Stimulated activated CD4-positive, alpha-beta T cell treated with anti-CD3 and anti-CD28 coated beads, TNF-alpha, amount 100 ng/mL, for 4 hours (primary cell): ENCODE measurements around the gene UBFD1.
"Not testable (repeated sequence)": the region's sequence is repeated elsewhere in the genome, so short reads cannot be mapped to it uniquely, and the experiment has no call there.

Source experiments
- DNase-seq, 3 experiments: peaks; one replicate each; pipeline ENCODE4 v3.0.0-alpha.2; 2020; ENCODE audit warnings: low read depth in 3 of 3

Gene UBFD1

GRCh38 chr16:23608194-23608593 is 50.7 kb downstream of the UBFD1 start:
- no peak for DNase-seq

- DNase-seq, result no peak
Observed at GRCh38 chr16:23609929-23610328, 52.4 kb downstream of the UBFD1 start.

- not testable (repeated sequence) for DNase-seq
Observed at GRCh38 chr16:23610905-23611304, 53.4 kb downstream of the UBFD1 start.

DNA sequence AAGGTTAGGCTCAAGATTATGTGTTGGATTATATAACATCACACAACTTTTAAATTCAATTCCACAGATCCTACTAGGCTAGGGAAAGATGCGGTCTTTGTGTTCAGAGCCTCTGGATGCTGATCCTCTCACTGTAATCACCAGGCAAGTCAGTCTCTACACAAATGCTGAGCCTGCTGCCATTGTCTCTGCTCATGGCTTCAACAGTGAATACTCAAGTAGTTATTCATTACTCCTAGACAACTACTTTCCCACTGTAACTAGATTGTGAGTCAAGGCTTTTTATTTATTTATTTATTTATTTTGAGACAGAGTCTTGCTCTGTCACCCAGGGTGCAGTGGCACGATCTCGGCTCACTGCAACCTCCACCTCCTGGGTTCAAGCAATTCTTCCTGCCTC is 54.4 kb downstream of the UBFD1 start:
- no peak for DNase-seq

DNA sequence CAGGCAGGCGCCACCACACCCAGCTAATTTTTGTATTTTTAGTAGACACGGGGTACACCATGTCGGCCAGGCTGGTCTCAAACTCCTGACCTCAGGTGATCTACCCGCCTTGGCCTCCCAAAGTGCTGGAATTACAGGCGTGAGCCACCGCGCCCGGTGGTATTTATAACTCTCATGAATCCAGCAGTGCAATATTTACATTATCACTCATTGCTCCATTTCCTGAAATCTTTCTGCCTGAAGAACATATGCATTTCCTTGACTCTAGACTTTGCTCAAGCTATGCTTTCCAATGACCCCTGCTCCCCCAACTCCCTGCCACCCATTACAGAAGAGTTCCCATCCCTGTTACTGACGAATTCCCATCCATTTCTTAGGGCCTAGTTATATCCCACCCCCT is 58.3 kb downstream of the UBFD1 start:
- DNase-seq, result no peak
